ENCODE data around the gene PLCD3.

The PLCD3 gene

DNA sequence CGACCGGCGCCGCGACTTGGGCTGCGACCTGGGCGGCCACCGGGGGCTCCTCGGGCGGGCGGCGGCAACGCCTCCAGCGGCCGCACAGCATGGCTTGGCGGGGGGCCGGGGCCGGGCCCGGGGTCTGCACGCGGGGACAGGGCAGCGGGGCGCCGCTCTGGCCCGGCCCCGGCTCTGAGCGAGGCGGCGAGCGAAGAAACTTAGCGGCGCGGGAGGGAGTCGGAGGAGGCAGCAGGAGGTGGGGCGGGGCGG is at the start of gene PLCD3:
PLCD3 (minus strand) TSS at position 196 of the 252 bp plus-strand sequence; CDS start at position 91, 105 bp downstream.
- no peak for DNase-seq

DNA sequence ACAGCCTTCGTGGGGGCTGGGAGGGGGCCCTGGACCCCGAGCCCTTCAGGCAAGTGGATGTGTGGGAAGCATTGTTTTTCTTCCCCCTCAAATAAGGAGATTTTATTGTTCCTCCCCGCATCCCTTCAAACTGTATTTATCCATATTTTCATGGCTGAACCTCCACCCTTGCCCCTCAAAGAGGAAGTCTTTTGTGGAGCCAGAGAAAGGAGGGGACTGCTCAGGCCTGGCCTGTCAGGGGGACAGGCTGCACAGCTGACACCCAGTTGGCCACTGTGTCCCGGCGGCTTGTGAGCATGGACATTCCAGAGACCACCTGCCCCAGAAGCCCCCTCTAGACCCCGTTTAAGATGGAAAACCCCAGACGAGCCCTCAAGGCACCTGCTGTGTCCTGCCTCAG is 45.2 kb upstream of the PLCD3 start:
- no peak for DNase-seq

DNA sequence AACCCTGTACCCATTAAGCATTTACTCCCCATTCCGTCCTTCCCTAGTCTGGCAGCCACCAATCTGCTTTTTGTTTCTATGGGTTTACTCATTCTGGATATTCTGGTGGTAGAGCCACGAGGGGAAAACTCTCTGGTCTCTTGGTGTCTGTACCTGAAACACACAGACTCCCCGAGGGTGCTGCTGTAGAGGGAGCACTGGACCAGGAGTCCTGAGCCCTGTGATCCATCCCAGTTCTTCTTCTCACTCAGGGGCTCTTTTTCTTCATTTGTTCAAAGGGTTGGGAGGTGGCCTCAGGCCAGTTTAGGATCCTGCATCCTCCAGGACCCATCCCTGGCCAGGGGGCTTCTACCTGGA is 43.4 kb upstream of the PLCD3 start:
- no peak for DNase-seq

GRCh38 chr17:45172541-45173286 is 40.4 kb upstream of the PLCD3 start:
- DNase-seq = peak; percentile 34

DNA sequence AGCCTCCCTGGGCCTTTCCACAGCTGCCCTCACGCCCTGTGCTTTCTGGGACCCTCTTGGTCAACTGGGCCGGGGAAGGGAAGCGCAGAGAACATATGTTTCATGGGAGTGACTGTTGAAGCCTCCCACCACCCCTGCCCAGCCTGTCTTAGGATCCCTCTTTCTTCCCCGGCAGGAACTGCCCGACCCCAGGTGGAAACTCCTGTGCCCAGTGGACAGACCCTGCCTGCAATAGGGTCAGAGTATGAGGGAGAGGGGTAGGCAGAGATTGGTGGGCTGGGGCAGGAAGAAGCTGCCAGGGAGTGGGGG is 39.9 kb upstream of the PLCD3 start:
- DNase-seq = no peak

DNA sequence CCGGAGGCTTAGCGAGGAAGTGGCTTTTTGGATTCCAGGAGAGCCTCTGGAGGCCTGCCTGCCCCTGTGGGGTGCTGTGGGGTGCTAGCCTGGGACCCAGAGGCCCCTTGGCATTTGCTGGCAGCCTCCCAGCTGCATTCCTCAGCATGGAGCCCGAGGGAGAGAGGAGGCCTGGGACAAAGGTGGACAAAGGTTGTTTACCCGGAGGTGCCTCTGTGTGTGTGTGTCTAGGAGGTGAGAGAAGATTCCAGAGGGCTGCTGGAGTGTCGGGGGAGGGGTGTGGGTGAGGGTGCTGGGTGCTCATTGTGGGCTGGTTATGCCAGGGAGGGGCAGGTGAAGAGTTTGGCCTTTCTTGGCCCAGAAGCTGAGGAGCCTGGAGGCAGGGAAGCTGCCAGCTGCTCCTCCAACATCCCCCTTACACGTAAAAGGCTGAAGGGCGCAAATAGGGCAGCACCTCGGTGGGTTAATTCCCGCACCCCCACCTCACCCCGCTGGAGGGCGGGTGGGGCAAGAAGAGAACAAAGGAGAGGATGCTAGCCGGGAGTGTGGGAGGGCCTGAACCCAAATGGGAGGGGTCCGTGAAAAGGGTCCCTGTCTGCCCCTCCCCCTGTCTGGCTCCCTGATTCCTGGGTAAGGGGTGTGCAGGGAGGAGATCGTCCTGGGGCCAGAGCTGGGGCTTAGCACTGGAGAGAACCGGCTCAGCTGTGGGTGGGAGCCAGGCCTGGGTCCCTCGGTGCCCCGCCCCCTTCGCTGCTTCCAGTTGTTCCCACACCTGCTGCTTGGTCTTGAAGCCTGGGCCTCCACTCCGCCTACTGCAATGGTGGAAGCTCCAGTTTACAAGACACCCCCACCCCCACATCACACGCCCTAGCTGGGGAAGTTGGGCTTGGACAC is 39.3 kb upstream of the PLCD3 start:
- DNase-seq = no peak

DNA sequence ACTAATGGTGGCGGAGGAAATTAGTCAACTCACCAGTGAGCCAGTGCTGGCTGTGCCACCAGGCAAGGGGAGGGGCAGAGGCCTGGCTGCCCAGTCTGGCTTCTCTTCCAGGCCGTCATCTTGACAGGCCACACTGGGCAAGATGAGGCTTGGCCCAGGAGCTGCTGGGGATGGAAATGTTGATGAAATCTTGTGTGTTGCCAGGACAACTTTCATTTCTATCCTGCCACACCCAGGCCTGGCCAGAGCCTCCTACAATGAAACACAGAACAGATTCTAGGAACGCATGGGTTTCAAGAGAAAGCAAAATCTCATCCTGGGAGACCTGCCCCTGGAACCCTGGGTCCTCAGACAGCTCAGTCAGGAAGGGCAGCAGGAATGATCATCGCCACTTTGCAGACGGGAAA is 38.6 kb upstream of the PLCD3 start:
- no peak for DNase-seq

- no peak for DNase-seq
Measured at GRCh38 chr17:45170280-45170930, 38.1 kb upstream of the PLCD3 start.

DNA sequence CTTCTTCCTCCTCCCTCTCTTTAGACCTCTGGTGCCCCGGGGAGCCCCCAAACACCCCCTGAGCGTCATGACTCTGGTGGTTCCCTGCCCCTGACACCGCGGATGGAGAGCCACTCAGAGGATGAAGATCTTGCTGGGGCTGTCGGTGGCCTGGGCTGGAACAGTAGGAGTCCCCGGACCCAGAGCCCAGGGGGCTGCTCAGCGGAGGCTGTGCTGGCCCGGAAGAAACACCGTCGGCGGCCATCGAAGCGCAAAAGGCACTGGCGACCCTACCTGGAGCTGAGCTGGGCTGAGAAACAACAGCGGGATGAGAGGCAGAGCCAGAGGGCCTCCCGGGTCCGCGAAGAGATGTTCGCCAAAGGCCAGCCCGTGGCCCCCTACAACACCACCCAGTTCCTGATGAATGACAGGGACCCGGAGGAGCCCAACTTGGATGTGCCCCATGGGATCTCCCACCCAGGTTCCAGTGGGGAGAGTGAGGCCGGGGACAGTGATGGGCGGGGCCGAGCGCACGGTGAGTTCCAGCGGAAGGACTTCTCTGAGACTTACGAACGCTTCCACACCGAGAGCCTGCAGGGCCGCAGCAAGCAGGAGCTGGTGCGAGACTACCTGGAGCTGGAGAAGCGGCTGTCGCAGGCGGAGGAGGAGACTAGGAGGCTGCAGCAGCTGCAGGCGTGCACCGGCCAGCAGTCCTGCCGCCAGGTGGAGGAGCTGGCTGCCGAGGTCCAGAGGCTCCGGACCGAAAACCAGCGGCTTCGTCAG is 36.9 kb upstream of the PLCD3 start:
- DNase-seq = no peak

- DNase-seq = no peak
Measured at GRCh38 chr17:45164734-45165269, 32.5 kb upstream of the PLCD3 start.

DNA sequence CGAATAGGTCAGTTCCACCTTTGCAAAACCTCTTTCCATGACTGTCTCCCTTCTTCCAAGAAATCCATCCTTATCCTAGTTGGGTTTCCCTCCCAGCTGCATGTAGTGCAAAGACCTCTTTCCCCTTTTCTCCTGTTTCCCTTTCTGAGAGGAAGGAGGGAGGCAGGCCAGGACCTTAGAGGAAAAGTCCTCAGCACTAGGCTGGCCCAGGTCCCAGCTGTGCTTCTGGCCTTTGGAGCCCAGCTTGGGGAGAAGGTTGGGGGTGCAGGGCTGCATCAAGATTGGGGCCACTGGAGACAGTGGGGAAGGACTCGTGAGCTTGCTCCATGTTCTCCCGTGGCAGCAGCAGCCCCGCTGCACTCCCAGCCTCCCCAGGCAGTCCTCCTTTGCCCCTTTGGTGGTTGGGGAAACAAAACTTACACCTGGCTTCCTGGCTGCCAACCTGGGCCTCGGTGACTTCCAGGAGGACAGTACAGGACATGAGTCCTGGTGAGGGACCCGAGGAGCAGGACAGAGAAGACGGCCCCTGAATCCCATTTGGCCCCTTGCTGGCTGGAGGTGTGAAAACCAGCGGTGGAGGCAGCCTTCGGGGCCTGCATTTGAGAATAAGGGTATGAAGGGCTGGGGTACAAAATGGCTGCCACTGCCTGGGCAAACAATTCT is 29.8 kb upstream of the PLCD3 start:
- DNase-seq = no peak

DNA sequence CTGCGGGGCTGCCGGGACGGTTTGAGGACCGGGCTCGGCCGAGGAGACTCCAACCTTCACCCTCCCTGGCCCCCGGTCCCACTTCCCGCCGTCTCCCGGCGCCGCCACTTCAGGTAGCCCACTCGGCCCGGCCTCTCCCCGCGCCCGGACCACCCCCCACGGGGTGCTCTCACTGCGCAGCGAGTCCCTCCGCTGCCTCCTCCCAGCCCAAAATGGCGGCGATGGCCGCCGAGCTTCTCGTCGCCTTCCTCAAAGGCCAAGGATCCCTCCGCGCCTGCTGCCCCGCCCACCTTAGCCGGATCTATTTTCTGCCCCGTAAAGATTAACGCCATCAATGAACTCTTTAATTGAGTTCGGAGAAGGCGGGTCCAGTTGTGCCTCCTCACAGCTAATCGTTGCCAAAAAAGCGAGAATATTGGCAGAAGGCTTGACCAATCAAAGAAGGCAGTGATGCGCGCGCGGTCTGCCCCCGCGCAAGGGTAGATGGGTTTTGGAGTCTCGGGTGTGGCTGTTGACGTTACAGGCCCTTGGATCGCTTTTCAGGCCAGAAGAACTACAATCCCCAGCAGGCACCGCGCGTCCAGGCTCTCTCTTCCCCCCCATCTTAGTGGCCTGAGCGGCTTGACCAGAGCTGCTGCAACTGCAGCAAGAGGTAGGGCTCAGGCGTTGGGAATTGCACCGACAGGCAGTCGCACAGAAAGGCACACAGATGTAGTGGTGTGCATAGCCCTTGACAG is 29.1 kb upstream of the PLCD3 start, which contains the start of gene HEXIM2:
HEXIM2 (plus strand) TSS at position 588 of the 737 bp plus-strand sequence. CDS start 919 bp downstream, outside the sequence.
- DNase-seq = peak; percentile 98

GRCh38 chr17:45160447-45161287 is 28.4 kb upstream of the PLCD3 start:
- DNase-seq = peak; percentile 56

GRCh38 chr17:45156242-45156641 is 23.9 kb upstream of the PLCD3 start:
- no peak for DNase-seq

GRCh38 chr17:45155483-45155882 is 23.2 kb upstream of the PLCD3 start:
- DNase-seq = no peak

- DNase-seq = no peak
Measured at GRCh38 chr17:45155029-45155428, 22.7 kb upstream of the PLCD3 start.

GRCh38 chr17:45150911-45151809 is 18.8 kb upstream of the PLCD3 start:
- no peak for DNase-seq

DNA sequence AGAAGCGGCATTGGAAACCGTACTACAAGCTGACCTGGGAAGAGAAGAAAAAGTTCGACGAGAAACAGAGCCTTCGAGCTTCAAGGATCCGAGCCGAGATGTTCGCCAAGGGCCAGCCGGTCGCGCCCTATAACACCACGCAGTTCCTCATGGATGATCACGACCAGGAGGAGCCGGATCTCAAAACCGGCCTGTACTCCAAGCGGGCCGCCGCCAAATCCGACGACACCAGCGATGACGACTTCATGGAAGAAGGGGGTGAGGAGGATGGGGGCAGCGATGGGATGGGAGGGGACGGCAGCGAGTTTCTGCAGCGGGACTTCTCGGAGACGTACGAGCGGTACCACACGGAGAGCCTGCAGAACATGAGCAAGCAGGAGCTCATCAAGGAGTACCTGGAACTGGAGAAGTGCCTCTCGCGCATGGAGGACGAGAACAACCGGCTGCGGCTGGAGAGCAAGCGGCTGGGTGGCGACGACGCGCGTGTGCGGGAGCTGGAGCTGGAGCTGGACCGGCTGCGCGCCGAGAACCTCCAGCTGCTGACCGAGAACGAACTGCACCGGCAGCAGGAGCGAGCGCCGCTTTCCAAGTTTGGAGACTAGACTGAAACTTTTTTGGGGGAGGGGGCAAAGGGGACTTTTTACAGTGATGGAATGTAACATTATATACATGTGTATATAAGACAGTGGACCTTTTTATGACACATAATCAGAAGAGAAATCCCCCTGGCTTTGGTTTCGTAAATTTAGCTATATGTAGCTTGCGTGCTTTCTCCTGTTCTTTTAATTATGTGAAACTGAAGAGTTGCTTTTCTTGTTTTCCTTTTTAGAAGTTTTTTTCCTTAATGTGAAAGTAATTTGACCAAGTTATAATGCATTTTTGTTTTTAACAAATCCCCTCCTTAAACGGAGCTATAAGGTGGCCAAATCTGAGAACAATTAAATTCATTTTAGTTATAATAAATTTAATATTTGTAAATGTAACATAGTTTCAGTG is 17.7 kb upstream of the PLCD3 start:
- DNase-seq = peak; percentile 26
